A549 (cell line): ENCODE results near the gene HTR5A. TPM values are rescaled to one million over a fixed set of nuclear protein-coding genes. Genes with fewer than 3 reads are reported as not detected.

Experiments
- ATAC-seq, 2 experiments: fragments of 200-7000 bp in 1 of 2; fragments of >200 bp in 1 of 2; cut with Nextera tagmentation in 1 of 2; cut with Tn5 transposase in 1 of 2; 3 replicates each; pipeline versions ENCODE4 v1.8.0 to v1.9.1; 2018 to 2020; ENCODE audit warnings: mild to moderate bottlenecking in 1 of 2, moderate library complexity in 1 of 2
- CTCF ChIA-PET: fragments of 300-600 bp; sonication (Branson Sonifier 250); formaldehyde crosslinking; extraction: SDS; loops from one replicate; lab custom pipeline; 2021; ENCODE audit warnings: antibody characterized with exemption, inconsistent platforms; lab: Yijun Ruan, JAX
- POLR2A ChIA-PET: fragments of 350-600 bp; formaldehyde crosslinking; extraction: SDS; loops from one replicate; lab custom pipeline; 2021; ENCODE audit warnings: antibody characterized with exemption, inconsistent platforms; lab: Yijun Ruan, JAX
- DNase-seq, 2 experiments: peaks; one replicate each; pipeline versions ENCODE4 v3.0.0 to v3.0.0-alpha.2; 2011 to 2016; ENCODE audit warnings: low read depth in 1 of 2, low spot score in 1 of 2
- FAIRE-seq: peaks from 2 replicates; lab custom pipeline; 2011; peaks lifted over from hg19 to GRCh38; lab: Jason Lieb, UNC
- H3K27ac ChIP-seq, 2 experiments: fragments of >200 bp; sonication (Bioruptor Twin); formaldehyde crosslinking; 3 replicates each; pipeline ENCODE4 v1.5.1; 2016 to 2017
- H3K4me1 ChIP-seq: fragments of >200 bp; sonication (Bioruptor Twin); formaldehyde crosslinking; 3 replicates; pipeline ENCODE4 v1.6.1; 2016
- H3K4me2 ChIP-seq: fragments of >200 bp; sonication (Bioruptor Twin); formaldehyde crosslinking; 3 replicates; pipeline ENCODE4 v1.6.1; 2016
- H3K4me3 ChIP-seq: fragments of >200 bp; sonication (Bioruptor Twin); formaldehyde crosslinking; 3 replicates; pipeline ENCODE4 v1.5.1; 2016
- H3K9me3 ChIP-seq: fragments of >200 bp; sonication (Bioruptor Twin); formaldehyde crosslinking; 3 replicates; pipeline ENCODE4 v1.6.1; 2016
- CBX2 ChIP-seq: fragments of 200-600 bp; sonication (generic); IDR thresholded peaks from 2 replicates; pipeline ENCODE4 v1.6.1; 2016; ENCODE audit warnings: low read depth, mild to moderate bottlenecking, borderline replicate concordance
- EHMT2 ChIP-seq: fragments of 200-600 bp; sonication (generic); IDR thresholded peaks from 2 replicates; pipeline ENCODE4 v1.6.1; 2016; ENCODE audit warnings: antibody characterized with exemption, low read depth, mild to moderate bottlenecking, moderate library complexity
- EP300 ChIP-seq, 2 experiments: fragments of >200 bp; sonication (Bioruptor Twin); formaldehyde crosslinking; IDR thresholded peaks; 2 replicates in 1 of 2; 3 replicates in 1 of 2; pipeline ENCODE4 v1.6.1; 2016 to 2017
- ESRRA ChIP-seq: fragments of 150-350 bp; IDR thresholded peaks from 2 replicates; pipeline ENCODE4 v1.6.1; 2014; ENCODE audit warnings: mild to moderate bottlenecking, low read length, borderline replicate concordance
- FOSB ChIP-seq: fragments of 250-450 bp; sonication (Bioruptor Pico); IDR thresholded peaks from 2 replicates; pipeline ENCODE4 v1.5.0; 2020; ENCODE audit warnings: mild to moderate bottlenecking, moderate library complexity
- GATA3 ChIP-seq: IDR thresholded peaks from 2 replicates; pipeline ENCODE4 v1.6.1; 2012; ENCODE audit warnings: borderline replicate concordance
- HDAC2 ChIP-seq: fragments of 200-600 bp; sonication (generic); IDR thresholded peaks from 2 replicates; pipeline ENCODE4 v1.6.1; 2016
- HMGXB4 ChIP-seq: fragments of 250-450 bp; sonication (Bioruptor Pico); IDR thresholded peaks from 2 replicates; pipeline ENCODE4 v1.5.0; 2021; ENCODE audit warnings: mild to moderate bottlenecking, moderate library complexity, borderline replicate concordance
- HOXB13 ChIP-seq: fragments of 250-450 bp; sonication (Bioruptor Pico); IDR thresholded peaks from 2 replicates; pipeline ENCODE4 v1.5.0; 2020; ENCODE audit warnings: low read depth, mild to moderate bottlenecking, moderate library complexity
- HOXB5 ChIP-seq: fragments of 250-450 bp; sonication (Bioruptor Pico); IDR thresholded peaks from 2 replicates; pipeline ENCODE4 v1.5.0; 2020; ENCODE audit warnings: mild to moderate bottlenecking, moderate library complexity
- JUN ChIP-seq, 2 experiments: fragments of >200 bp; sonication (Bioruptor Twin); formaldehyde crosslinking; IDR thresholded peaks; 2 replicates in 1 of 2; 3 replicates in 1 of 2; pipeline ENCODE4 v1.6.1; 2016 to 2017
- MAFK ChIP-seq: fragments of 450-650 bp; IDR thresholded peaks from 2 replicates; pipeline ENCODE4 v1.6.1; 2014; ENCODE audit not compliant: partially characterized antibody
- MAZ ChIP-seq: fragments of 150-350 bp; IDR thresholded peaks from 2 replicates; pipeline ENCODE4 v1.6.1; 2014; ENCODE audit warnings: antibody characterized with exemption, low read depth, low read length, borderline replicate concordance
- MYC ChIP-seq: IDR thresholded peaks from 2 replicates; pipeline ENCODE4 v1.6.1; 2012; ENCODE audit warnings: mild to moderate bottlenecking, inconsistent platforms, low read length, improper control_type of control experiment, borderline replicate concordance
- NR3C1 ChIP-seq: fragments of >200 bp; sonication (Bioruptor Twin); formaldehyde crosslinking; IDR thresholded peaks from 3 replicates; pipeline ENCODE4 v1.6.1; 2017
- PHF8 ChIP-seq: fragments of 200-600 bp; sonication (generic); IDR thresholded peaks from 2 replicates; pipeline ENCODE4 v1.6.1; 2016; ENCODE audit warnings: low read depth, mild to moderate bottlenecking, antibody characterized with exemption, moderate library complexity, borderline replicate concordance
- POLR2A ChIP-seq: IDR thresholded peaks from 2 replicates; pipeline ENCODE4 v1.6.1; 2012; ENCODE audit warnings: mild to moderate bottlenecking, low read length
- RAD21 ChIP-seq, 2 experiments: fragments of >200 bp in 1 of 2; sonication (Bioruptor Twin) in 1 of 2; formaldehyde crosslinking in 1 of 2; IDR thresholded peaks in 1 of 2; conservative IDR thresholded peaks in 1 of 2; 2 replicates in 1 of 2; 3 replicates in 1 of 2; pipeline ENCODE4 v1.6.1; 2012 to 2018; ENCODE audit warnings: inconsistent platforms in 1 of 2
- RARB ChIP-seq: fragments of 250-450 bp; sonication (Bioruptor Pico); IDR thresholded peaks from 2 replicates; pipeline ENCODE4 v1.8.0; 2021; ENCODE audit warnings: mild to moderate bottlenecking, moderate library complexity
- RFX5 ChIP-seq: fragments of 450-650 bp; IDR thresholded peaks from 2 replicates; pipeline ENCODE4 v1.7.1; 2014; ENCODE audit warnings: antibody characterized with exemption, mild to moderate bottlenecking, moderate library complexity
- RNF2 ChIP-seq: fragments of 200-600 bp; sonication (generic); IDR thresholded peaks from 2 replicates; pipeline ENCODE4 v1.6.1; 2016; ENCODE audit warnings: low read depth, mild to moderate bottlenecking, antibody characterized with exemption, moderate library complexity, borderline replicate concordance
- SREBF2 ChIP-seq: fragments of 450-650 bp; IDR thresholded peaks from 2 replicates; pipeline ENCODE4 v1.6.1; 2014; ENCODE audit warnings: mild to moderate bottlenecking, moderate library complexity
- TFCP2L1 ChIP-seq: fragments of 250-450 bp; sonication (Bioruptor Pico); IDR thresholded peaks from 2 replicates; pipeline ENCODE4 v1.5.0; 2021; ENCODE audit warnings: mild to moderate bottlenecking
- USF2 ChIP-seq: fragments of 450-650 bp; IDR thresholded peaks from 2 replicates; pipeline ENCODE4 v1.6.1; 2014; ENCODE audit warnings: antibody characterized with exemption
- ZFP36 ChIP-seq: fragments of 450-650 bp; IDR thresholded peaks from 2 replicates; pipeline ENCODE4 v1.6.1; 2014; ENCODE audit warnings: borderline replicate concordance; ENCODE audit not compliant: partially characterized antibody
- ZSCAN20 ChIP-seq: fragments of 250-450 bp; sonication (Bioruptor Pico); IDR thresholded peaks from 2 replicates; pipeline ENCODE4 v1.8.0; 2022; ENCODE audit warnings: mild to moderate bottlenecking, moderate library complexity
- WGBS: methylation state at CpG from one replicate; pipeline ENCODE4 v1.1.6; 2017; ENCODE audit errors: missing lambda C conversion rate; 5-methylcytosine and 5-hydroxymethylcytosine counted together
- polyA plus RNA-seq, 4 experiments: library from polyadenylated mRNA; depleted of rRNA in 3 of 4; stranded (reverse); fragments of >200 nt; fragmentation: RNase III in 1 of 4; extraction: RNeasy Plus Mini Kit Qiagen cat#74134 plus additional on column Dnase treatment in 1 of 4; gene quantifications; 2 replicates in 3 of 4; 3 replicates in 1 of 4; pipeline ENCODE4 v1.2.3, GENCODE V29; 2011 to 2017
- TF ChIP-seq, protein P1 (sequence below): fragments of 150-350 bp; IDR thresholded peaks from 2 replicates; pipeline ENCODE4 v1.6.1; 2014; ENCODE audit warnings: low read depth, mild to moderate bottlenecking, low read length
- TF ChIP-seq, protein P2 (sequence below): IDR thresholded peaks from 2 replicates; pipeline ENCODE4 v1.6.1; 2012
- TF ChIP-seq, protein P3 (sequence below): fragments of >200 bp; sonication (Bioruptor Twin); formaldehyde crosslinking; IDR thresholded peaks from 3 replicates; pipeline ENCODE4 v1.5.1; 2016

HTR5A gene
- polyA plus RNA-seq, 2 of the 4 experiments (the other 2 are of a cell fraction) = not detected

DNA sequence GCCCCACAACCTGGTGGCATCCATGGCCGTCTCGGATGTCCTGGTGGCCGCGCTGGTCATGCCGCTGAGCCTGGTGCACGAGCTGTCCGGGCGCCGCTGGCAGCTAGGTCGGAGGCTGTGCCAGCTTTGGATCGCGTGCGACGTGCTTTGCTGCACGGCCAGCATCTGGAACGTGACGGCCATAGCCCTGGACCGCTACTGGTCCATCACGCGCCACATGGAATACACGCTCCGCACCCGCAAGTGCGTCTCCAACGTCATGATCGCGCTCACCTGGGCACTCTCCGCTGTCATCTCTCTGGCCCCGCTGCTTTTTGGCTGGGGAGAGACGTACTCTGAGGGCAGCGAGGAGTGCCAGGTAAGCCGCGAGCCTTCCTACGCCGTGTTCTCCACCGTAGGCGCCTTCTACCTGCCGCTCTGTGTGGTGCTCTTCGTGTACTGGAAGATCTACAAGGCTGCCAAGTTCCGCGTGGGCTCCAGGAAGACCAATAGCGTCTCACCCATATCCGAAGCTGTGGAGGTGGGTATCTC lies 1.1 kb downstream of the HTR5A start:
- Histone ChIP-seq H3K27ac (no peak overlapping the region), H3K4me1 (no peaks in the 10 kb centered on the region), H3K4me3 (no peak overlapping the region), H3K9me3 (no peaks in the 10 kb centered on the region)
- WGBS = 66% methylated on average over 26 of the region's 43 CpGs
- POLR2A ChIA-PET = no interaction called here
- no peak for DNase-seq
- no peak for TF ChIP-seq RARB (CRISPR knock-in tag)
- no peak for TF ChIP-seq MAFK
- TF ChIP-seq PHF8 = no peak
- TF ChIP-seq HDAC2 = no peak
- TF ChIP-seq EHMT2 = no peak
- no peak for TF ChIP-seq USF2
- TF ChIP-seq, protein P1, sequence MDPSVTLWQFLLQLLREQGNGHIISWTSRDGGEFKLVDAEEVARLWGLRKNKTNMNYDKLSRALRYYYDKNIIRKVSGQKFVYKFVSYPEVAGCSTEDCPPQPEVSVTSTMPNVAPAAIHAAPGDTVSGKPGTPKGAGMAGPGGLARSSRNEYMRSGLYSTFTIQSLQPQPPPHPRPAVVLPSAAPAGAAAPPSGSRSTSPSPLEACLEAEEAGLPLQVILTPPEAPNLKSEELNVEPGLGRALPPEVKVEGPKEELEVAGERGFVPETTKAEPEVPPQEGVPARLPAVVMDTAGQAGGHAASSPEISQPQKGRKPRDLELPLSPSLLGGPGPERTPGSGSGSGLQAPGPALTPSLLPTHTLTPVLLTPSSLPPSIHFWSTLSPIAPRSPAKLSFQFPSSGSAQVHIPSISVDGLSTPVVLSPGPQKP = no peak
- no peak for TF ChIP-seq ZFP36
- TF ChIP-seq, protein P2, sequence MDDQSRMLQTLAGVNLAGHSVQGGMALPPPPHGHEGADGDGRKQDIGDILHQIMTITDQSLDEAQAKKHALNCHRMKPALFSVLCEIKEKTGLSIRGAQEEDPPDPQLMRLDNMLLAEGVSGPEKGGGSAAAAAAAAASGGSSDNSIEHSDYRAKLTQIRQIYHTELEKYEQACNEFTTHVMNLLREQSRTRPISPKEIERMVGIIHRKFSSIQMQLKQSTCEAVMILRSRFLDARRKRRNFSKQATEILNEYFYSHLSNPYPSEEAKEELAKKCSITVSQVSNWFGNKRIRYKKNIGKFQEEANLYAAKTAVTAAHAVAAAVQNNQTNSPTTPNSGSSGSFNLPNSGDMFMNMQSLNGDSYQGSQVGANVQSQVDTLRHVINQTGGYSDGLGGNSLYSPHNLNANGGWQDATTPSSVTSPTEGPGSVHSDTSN = no peak
- TF ChIP-seq TFCP2L1 (CRISPR knock-in tag) = no peak
- no peak for TF ChIP-seq HMGXB4 (CRISPR knock-in tag)
- no peak for TF ChIP-seq RNF2
- TF ChIP-seq HOXB13 = no peak
- no peak for TF ChIP-seq JUN (IDR thresholded peaks at IDR 0.05)
- no peak for TF ChIP-seq EP300 (IDR thresholded peaks at IDR 0.05)
- no peak for TF ChIP-seq GATA3
- TF ChIP-seq NR3C1 = no peak
- TF ChIP-seq, all 56 proteins: peak for 0
- ATAC-seq (no peak), FAIRE-seq (no peak)
- H3K4me2 ChIP-seq = no peak overlapping the region
- CTCF ChIA-PET = interaction anchor here (0.6 to 1.3 kb wide), 2 partner anchors 81 to 144 kb away, joined by 3 to 6 read pairs; no protein-coding TSS in a partner anchor

DNA sequence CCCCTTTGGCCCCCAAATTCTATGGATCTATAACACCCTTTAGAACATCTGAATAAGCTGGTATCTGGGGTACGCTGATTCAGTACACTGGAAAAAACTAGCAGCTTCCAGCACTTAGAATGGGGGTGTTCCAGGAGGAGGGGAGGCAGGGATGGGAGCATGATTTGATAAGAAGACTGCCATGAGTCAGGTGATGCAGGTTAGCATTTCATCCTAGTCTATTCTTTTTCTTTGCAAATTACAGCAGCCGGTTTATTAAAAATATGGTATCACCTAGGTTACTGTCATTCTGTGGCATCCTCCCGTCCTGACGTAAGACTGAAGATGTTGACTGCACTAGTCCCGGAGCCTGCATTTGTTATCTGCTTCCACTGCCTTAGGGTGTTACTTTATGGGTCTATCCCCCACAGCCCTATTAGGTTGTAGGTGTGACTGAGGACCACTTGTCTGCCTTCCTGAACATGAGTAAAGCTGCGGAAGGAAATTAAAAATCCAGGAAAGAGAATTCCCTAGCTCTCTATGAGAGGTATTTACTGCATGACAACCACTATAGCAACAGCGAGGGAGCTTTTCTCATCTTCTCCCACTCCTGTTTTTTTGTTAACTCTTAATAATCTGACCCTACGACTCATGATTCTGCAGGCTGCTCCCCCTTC lies 1.9 kb downstream of the HTR5A start:
- no peaks in the 10 kb centered on the region for H3K9me3 ChIP-seq
- TF ChIP-seq, protein P3, sequence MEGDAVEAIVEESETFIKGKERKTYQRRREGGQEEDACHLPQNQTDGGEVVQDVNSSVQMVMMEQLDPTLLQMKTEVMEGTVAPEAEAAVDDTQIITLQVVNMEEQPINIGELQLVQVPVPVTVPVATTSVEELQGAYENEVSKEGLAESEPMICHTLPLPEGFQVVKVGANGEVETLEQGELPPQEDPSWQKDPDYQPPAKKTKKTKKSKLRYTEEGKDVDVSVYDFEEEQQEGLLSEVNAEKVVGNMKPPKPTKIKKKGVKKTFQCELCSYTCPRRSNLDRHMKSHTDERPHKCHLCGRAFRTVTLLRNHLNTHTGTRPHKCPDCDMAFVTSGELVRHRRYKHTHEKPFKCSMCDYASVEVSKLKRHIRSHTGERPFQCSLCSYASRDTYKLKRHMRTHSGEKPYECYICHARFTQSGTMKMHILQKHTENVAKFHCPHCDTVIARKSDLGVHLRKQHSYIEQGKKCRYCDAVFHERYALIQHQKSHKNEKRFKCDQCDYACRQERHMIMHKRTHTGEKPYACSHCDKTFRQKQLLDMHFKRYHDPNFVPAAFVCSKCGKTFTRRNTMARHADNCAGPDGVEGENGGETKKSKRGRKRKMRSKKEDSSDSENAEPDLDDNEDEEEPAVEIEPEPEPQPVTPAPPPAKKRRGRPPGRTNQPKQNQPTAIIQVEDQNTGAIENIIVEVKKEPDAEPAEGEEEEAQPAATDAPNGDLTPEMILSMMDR = no peak
- TF ChIP-seq SREBF2 = no peak
- TF ChIP-seq, protein P2 = no peak
- TF ChIP-seq EHMT2 = no peak
- TF ChIP-seq ZSCAN20 = no peak
- no peak for TF ChIP-seq MYC
- TF ChIP-seq MAZ = no peak
- no peak for TF ChIP-seq FOSB (CRISPR knock-in tag)
- no peak for TF ChIP-seq JUN (IDR thresholded peaks at IDR 0.05)
- TF ChIP-seq HOXB5 (CRISPR knock-in tag) = no peak
- no peak for TF ChIP-seq RFX5
- no peak for TF ChIP-seq RAD21 (conservative IDR thresholded peaks at IDR 0.05 in 1 of 2, IDR thresholded peaks at IDR 0.05 in 1 of 2)
- no peak for TF ChIP-seq ESRRA
- no peak for TF ChIP-seq POLR2A
- no peak for TF ChIP-seq CBX2
- TF ChIP-seq USF2 = no peak
- TF ChIP-seq, all 56 proteins: peak for 0
- DNase-seq (no peak), ATAC-seq (no peak), FAIRE-seq (no peak)
- Histone ChIP-seq H3K27ac (no peak overlapping the region), H3K4me3 (no peak overlapping the region), H3K4me2 (no peak overlapping the region), H3K4me1 (no peaks in the 10 kb centered on the region)
- 31% methylated on average over 8 of the region's 8 CpGs for WGBS
- CTCF ChIA-PET = interaction anchor here (1.3 kb wide), 1 partner anchor 145 kb away, joined by 3 read pairs; no protein-coding TSS in a partner anchor
- POLR2A ChIA-PET = no interaction called here
